Esophagus squamous epithelium (tissue), 5 donors: ENCODE data around the gene UFSP1. TPM values are rescaled to one million over a fixed set of nuclear protein-coding genes. Genes with fewer than 3 reads are reported as not detected.

Experiments
- DNase-seq: peaks from one replicate; lab custom pipeline; 2025; lab: John Stamatoyannopoulos, UW
- H3K27ac ChIP-seq, 4 donors: fragments of 200-600 bp; sonication (generic); one replicate each; pipeline ENCODE4 v1.5.1; 2016 to 2019; ENCODE audit warnings: mild to moderate bottlenecking in 1 of 4
- H3K27me3 ChIP-seq, 4 donors: fragments of 200-600 bp; sonication (generic); 1 replicate in 3 of 4; 2 replicates in 1 of 4; pipeline versions ENCODE4 v1.5.1 to v1.6.0; 2017 to 2021; ENCODE audit warnings: antibody characterized with exemption in 1 of 4
- H3K36me3 ChIP-seq, 3 donors: fragments of 200-600 bp; sonication (generic); one replicate each; pipeline ENCODE4 v1.5.1; 2016 to 2019
- H3K4me1 ChIP-seq, 3 donors: fragments of 200-600 bp; sonication (generic); one replicate each; pipeline ENCODE4 v1.5.1; 2017 to 2019
- H3K4me3 ChIP-seq, 4 donors: fragments of 200-600 bp; sonication (generic); 1 replicate in 3 of 4; 2 replicates in 1 of 4; pipeline ENCODE4 v1.5.1; 2016 to 2019; ENCODE audit warnings: mild to moderate bottlenecking in 2 of 4, moderate library complexity in 1 of 4
- H3K9me3 ChIP-seq, 3 donors: fragments of 200-600 bp; sonication (generic); one replicate each; pipeline ENCODE4 v1.5.1; 2016 to 2019
- CTCF ChIP-seq, 6 experiments: fragments of 450-650 bp in 4 of 6; fragments of 200-600 bp in 2 of 6; sonication (generic) in 2 of 6; IDR thresholded peaks; one replicate each; pipeline ENCODE4 v1.5.1; 2016 to 2019; ENCODE audit warnings: antibody characterized with exemption in 6 of 6, mild to moderate bottlenecking in 4 of 6, moderate library complexity in 4 of 6
- POLR2A ChIP-seq, 4 donors: fragments of 450-650 bp; IDR thresholded peaks; one replicate each; pipeline ENCODE4 v1.6.1; 2017; ENCODE audit warnings: antibody characterized with exemption in 4 of 4, mild to moderate bottlenecking in 4 of 4, moderate library complexity in 3 of 4
- WGBS, 2 donors: methylation state at CpG; one replicate each; pipeline ENCODE4 v1.1.5; 2018; 5-methylcytosine and 5-hydroxymethylcytosine counted together
- intact Hi-C: fragments of 100-400 bp; cut with DNase I; formaldehyde crosslinking; loops from one replicate; pipeline ENCODE4 v1.15.0; 2022
- total RNA-seq, 4 donors: library from RNA; depleted of rRNA; stranded (reverse); fragments of >200 nt; gene quantifications; one replicate each; pipeline ENCODE4 v1.1.0, GENCODE V29; 2016
- donor health status: DM: yes; HTN: yes; CAD: no.

The UFSP1 gene
- total RNA-seq, 4 donors from 2014 or later = 1.3 to 8.4 (median 5.5) TPM

- no peak for DNase-seq
- Histone ChIP-seq H3K27me3 (peaks cover 0 to 5% (median 0%) of the 10 kb centered on the region in 4 donors), H3K36me3 (no peaks in the 10 kb centered on the region), H3K27ac (no peak overlapping the region), H3K4me1 (no peaks in the 10 kb centered on the region), H3K9me3 (no peaks in the 10 kb centered on the region), H3K4me3 (no peak overlapping the region)
- 88 to 98% methylated on average over 5 of the region's 5 CpGs for WGBS, 2 donors
- intact Hi-C loops = no loop called here
- TF ChIP-seq POLR2A (IDR thresholded peaks at IDR 0.05) (no peak), CTCF (IDR thresholded peaks at IDR 0.05) (no peak)
These were observed 19.0 kb upstream of the UFSP1 start for GRCh38 chr7:100908512-100908911.

GRCh38 chr7:100902638-100903037, 13.1 kb upstream of the UFSP1 start:
- Histone ChIP-seq H3K36me3 (no peaks in the 10 kb centered on the region), H3K27me3 (peaks cover 0 to 56% (median 2%) of the 10 kb centered on the region in 4 donors), H3K4me1 (no peaks in the 10 kb centered on the region), H3K9me3 (no peaks in the 10 kb centered on the region), H3K4me3 (no peak overlapping the region), H3K27ac (no peak overlapping the region)
- TF ChIP-seq CTCF (IDR thresholded peaks at IDR 0.05) (no peak), POLR2A (IDR thresholded peaks at IDR 0.05) (no peak)
- WGBS, 2 donors = 82 to 85% methylated on average over 6 of the region's 7 CpGs
- intact Hi-C loops = no loop called here
- no peak for DNase-seq

- Histone ChIP-seq H3K27ac (no peak overlapping the region), H3K27me3 (peaks cover 0 to 63% (median 3%) of the 10 kb centered on the region in 4 donors), H3K9me3 (no peaks in the 10 kb centered on the region), H3K36me3 (no peaks in the 10 kb centered on the region), H3K4me1 (peaks cover 0 to 6% (median 1%) of the 10 kb centered on the region in 3 donors), H3K4me3 (no peak overlapping the region)
- no peak for DNase-seq
- intact Hi-C loops = no loop called here
- WGBS, 2 donors = 33 to 63% methylated on average over 4 to 5 of the region's 5 CpGs
- no peak for TF ChIP-seq CTCF (IDR thresholded peaks at IDR 0.05)
- TF ChIP-seq POLR2A (IDR thresholded peaks at IDR 0.05) = no peak
These were observed 12.4 kb upstream of the UFSP1 start for GRCh38 chr7:100901921-100902332.

GRCh38 chr7:100900978-100901377, 11.5 kb upstream of the UFSP1 start:
- no peak for TF ChIP-seq CTCF (IDR thresholded peaks at IDR 0.05)
- no peak for TF ChIP-seq POLR2A (IDR thresholded peaks at IDR 0.05)
- Histone ChIP-seq H3K27me3 (peaks cover 0 to 73% (median 8%) of the 10 kb centered on the region in 4 donors), H3K9me3 (no peaks in the 10 kb centered on the region), H3K4me3 (no peak overlapping the region), H3K27ac (no peak overlapping the region), H3K4me1 (peaks cover 7 to 16% (median 11%) of the 10 kb centered on the region in 3 donors), H3K36me3 (no peaks in the 10 kb centered on the region)
- DNase-seq = no peak
- 69 to 100% methylated on average over 1 to 2 of the region's 2 CpGs for WGBS, 2 donors
- intact Hi-C loops = no loop called here

GRCh38 chr7:100899432-100899831, 9.9 kb upstream of the UFSP1 start:
- H3K4me3 ChIP-seq = no peak overlapping the region
- H3K27me3 ChIP-seq = peaks cover 9 to 88% (median 17%) of the 10 kb centered on the region in 4 donors
- TF ChIP-seq CTCF (IDR thresholded peaks at IDR 0.05) (no peak), POLR2A (IDR thresholded peaks at IDR 0.05) (no peak)
- 80 to 88% methylated on average over 5 of the region's 5 CpGs for WGBS, 2 donors
- no peaks in the 10 kb centered on the region for H3K36me3 ChIP-seq
- H3K27ac ChIP-seq = no peak overlapping the region
- H3K9me3 ChIP-seq = no peaks in the 10 kb centered on the region
- peaks cover 19 to 31% (median 26%) of the 10 kb centered on the region in 3 donors for H3K4me1 ChIP-seq
- DNase-seq = no peak
- intact Hi-C loops = loop anchor here (5.0 kb wide), 1 partner anchor 158 kb away; no protein-coding TSS in a partner anchor
